HepG2 (cell line): ENCODE data around the gene IFT52. TPM values are rescaled to one million over a fixed set of nuclear protein-coding genes. Genes with fewer than 3 reads are reported as not detected.
A peak's percentile ranks its signal among the peaks of the same experiment; 100 is the strongest.

Experiments used
- DNMT3B ChIP-seq: conservative IDR thresholded peaks from 2 replicates; pipeline ENCODE4 v1.6.1; 2016; ENCODE audit warnings: missing biosample characterization, control low read depth
- HES4 ChIP-seq: sonication (generic); formaldehyde crosslinking; IDR thresholded peaks from 2 replicates; pipeline ENCODE4 v1.9.0; 2021; ENCODE audit warnings: mild to moderate bottlenecking, missing genetic modification reagents, borderline replicate concordance
- KDM5B ChIP-seq: sonication (generic); formaldehyde crosslinking; IDR thresholded peaks from 2 replicates; pipeline ENCODE4 v1.4.0; 2020; ENCODE audit warnings: missing genetic modification reagents, mild to moderate bottlenecking, borderline replicate concordance
- MAZ ChIP-seq, 2 experiments: sonication (generic) in 1 of 2; formaldehyde crosslinking in 1 of 2; IDR thresholded peaks; 2 replicates each; pipeline versions ENCODE4 v1.5.0 to v1.6.1; 2012 to 2020; ENCODE audit warnings: low read depth in 2 of 2, mild to moderate bottlenecking in 2 of 2, borderline replicate concordance in 1 of 2, improper control_type of control experiment in 1 of 2, low read length in 1 of 2, missing genetic modification reagents in 1 of 2, moderate library complexity in 1 of 2
- SAFB2 ChIP-seq: sonication (generic); formaldehyde crosslinking; IDR thresholded peaks from 2 replicates; pipeline ENCODE4 v1.5.1; 2020; ENCODE audit warnings: missing genetic modification reagents, low read depth, mild to moderate bottlenecking, borderline replicate concordance
- SAP130 ChIP-seq: IDR thresholded peaks from 2 replicates; pipeline ENCODE4 v1.6.1; 2016; ENCODE audit warnings: low read depth
- SIX1 ChIP-seq: sonication (generic); formaldehyde crosslinking; IDR thresholded peaks from 2 replicates; pipeline ENCODE4 v1.4.0; 2020; ENCODE audit warnings: missing genetic modification reagents, borderline replicate concordance
- SP140L ChIP-seq: sonication (generic); formaldehyde crosslinking; IDR thresholded peaks from 2 replicates; pipeline ENCODE4 v1.4.0; 2020; ENCODE audit warnings: missing genetic modification reagents, borderline replicate concordance
- TBP ChIP-seq: sonication (generic); formaldehyde crosslinking; IDR thresholded peaks from 2 replicates; pipeline ENCODE4 v1.5.0; 2020; ENCODE audit warnings: missing genetic modification reagents
- ZBTB8A ChIP-seq: sonication (generic); formaldehyde crosslinking; IDR thresholded peaks from 2 replicates; pipeline ENCODE4 v1.4.0; 2020; ENCODE audit warnings: mild to moderate bottlenecking, low read depth, missing genetic modification reagents, borderline replicate concordance
- ZC3H13 ChIP-seq: sonication (generic); formaldehyde crosslinking; IDR thresholded peaks from 2 replicates; pipeline ENCODE4 v1.8.1; 2023; ENCODE audit warnings: mild to moderate bottlenecking, missing genetic modification reagents, moderate library complexity
- ZNF205 ChIP-seq: IDR thresholded peaks from 2 replicates; pipeline ENCODE4 v1.6.1; 2018; ENCODE audit warnings: missing biosample characterization, missing genetic modification reagents
- ZNF543 ChIP-seq: sonication (generic); formaldehyde crosslinking; IDR thresholded peaks from 2 replicates; pipeline ENCODE4 v1.4.0; 2020; ENCODE audit warnings: mild to moderate bottlenecking, missing genetic modification reagents
- ZNF850 ChIP-seq: sonication (generic); formaldehyde crosslinking; conservative IDR thresholded peaks from 2 replicates; pipeline ENCODE4 v1.9.0; 2021; ENCODE audit warnings: mild to moderate bottlenecking, missing genetic modification reagents
- ZNF878 ChIP-seq: sonication (generic); formaldehyde crosslinking; IDR thresholded peaks from 2 replicates; pipeline ENCODE4 v1.8.1; 2023; ENCODE audit warnings: mild to moderate bottlenecking, missing genetic modification reagents, moderate library complexity
- ZNF883 ChIP-seq: sonication (generic); formaldehyde crosslinking; IDR thresholded peaks from 2 replicates; pipeline ENCODE4 v1.5.1; 2020; ENCODE audit warnings: mild to moderate bottlenecking, missing genetic modification reagents; ENCODE audit errors: not compliant biosample characterization
- ZSCAN31 ChIP-seq: sonication (generic); formaldehyde crosslinking; IDR thresholded peaks from 2 replicates; pipeline ENCODE4 v1.5.0; 2020; ENCODE audit warnings: low read depth, mild to moderate bottlenecking, missing genetic modification reagents
- polyA plus RNA-seq, 8 experiments: library from polyadenylated mRNA; depleted of rRNA in 3 of 8; stranded (reverse) in 7 of 8; unstranded in 1 of 8; fragments of >200 nt; fragmentation: Illumina TruSeq in 4 of 8; extraction: Trizol in 4 of 8; gene quantifications; 2 replicates each; pipeline versions ENCODE4 v1.2.1 to v1.2.3, GENCODE V29; 2011 to 2016; ENCODE audit warnings: low read depth in 4 of 8, missing spikeins in 1 of 8, mixed read lengths in 1 of 8; ENCODE audit not compliant: insufficient read depth in 1 of 8
- total RNA-seq, 5 experiments: library from RNA; depleted of rRNA; stranded (reverse); fragments of >200 nt; fragmentation: Illumina TruSeq; extraction: Trizol; gene quantifications; 2 replicates each; pipeline ENCODE4 v1.2.3, GENCODE V29; 2016; ENCODE audit warnings: low read depth in 1 of 5
- TF ChIP-seq, protein P1 (sequence below): sonication (generic); formaldehyde crosslinking; IDR thresholded peaks from 2 replicates; pipeline ENCODE4 v1.4.0; 2020; ENCODE audit warnings: missing genetic modification reagents, borderline replicate concordance
- TF ChIP-seq, protein P2 (sequence below): fragments of 450-650 bp; IDR thresholded peaks from 2 replicates; pipeline ENCODE4 v1.6.1; 2017; ENCODE audit warnings: mild to moderate bottlenecking
- TF ChIP-seq, protein P3 (sequence below): sonication (generic); formaldehyde crosslinking; IDR thresholded peaks from 2 replicates; pipeline ENCODE4 v1.8.1; 2023; ENCODE audit warnings: mild to moderate bottlenecking, missing genetic modification reagents, borderline replicate concordance

The IFT52 gene
- total and polyA plus RNA-seq, 2 of the 13 experiments (the other 11 are each of a cell fraction or from before 2014, with no cell fraction given), result 48.0 to 64.0 TPM

DNA sequence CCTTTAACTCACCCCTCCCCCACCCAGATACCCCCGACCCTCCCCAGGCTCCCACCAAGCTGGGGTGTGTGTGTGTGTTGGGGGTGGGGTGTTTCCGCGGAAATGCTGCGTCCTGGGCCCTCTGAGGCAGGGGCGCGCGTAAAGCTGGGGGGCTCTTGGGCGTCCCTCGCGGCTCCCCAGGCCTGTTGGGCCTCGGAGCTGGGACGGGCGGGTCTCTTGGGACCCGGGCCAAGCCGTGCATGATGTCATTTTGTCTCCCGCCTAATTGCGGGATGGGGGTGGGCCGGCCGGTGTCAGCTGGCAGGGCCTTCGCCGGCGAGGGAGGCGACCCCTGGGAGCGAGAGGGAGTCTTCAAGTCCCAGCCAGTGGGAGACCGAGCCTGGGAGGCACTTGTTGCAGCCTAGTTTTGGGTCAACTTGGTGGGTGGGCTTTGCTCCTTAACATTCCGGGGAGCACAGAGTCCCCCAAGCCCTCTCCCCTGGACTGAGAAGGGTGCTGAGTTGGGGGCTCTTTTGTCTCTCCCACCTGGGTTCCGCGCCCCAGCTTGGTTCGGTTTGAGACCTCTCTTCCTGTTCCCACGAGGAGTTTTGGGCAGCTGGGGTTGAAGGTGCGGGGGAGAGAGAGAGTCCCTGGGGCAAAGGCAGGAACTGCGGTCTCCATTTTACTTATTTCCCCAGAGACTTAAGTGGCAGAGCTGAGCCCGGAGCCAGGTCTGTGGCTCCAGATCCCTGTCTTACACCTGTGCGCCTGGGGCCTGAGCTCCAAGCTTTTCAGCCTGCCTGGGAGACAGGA lies 76.8 kb downstream of the IFT52 start (continued):
- TF ChIP-seq ZNF883 (peak; percentile 32), ZNF543 (0 out of 2 replicates have a peak, but pooled peaks have one; percentile 2), ZC3H13 (CRISPR knock-in tag) (peak; percentile 28), SAFB2 (CRISPR knock-in tag) (no peak), ZNF878 (CRISPR knock-in tag) (no peak), HES4 (peak; percentile 78; the same call in 1 of the 2 replicates), ZNF205 (CRISPR knock-in tag) (no peak), ZNF850 (CRISPR knock-in tag) (no peak), ZBTB8A (no peak), ZSCAN31 (CRISPR knock-in tag) (no peak), SIX1 (CRISPR knock-in tag) (no peak), MAZ (IDR thresholded peaks at IDR 0.05; ENCODE audit: borderline replicate concordance, low read depth, low read length) (no peak), MAZ (CRISPR knock-in tag; IDR thresholded peaks at IDR 0.05; ENCODE audit: low read depth) (no peak), SP140L (CRISPR knock-in tag) (no peak), TBP (no peak), SAP130 (CRISPR knock-in tag) (no peak), KDM5B (0 out of 2 replicates have a peak, but pooled peaks have one; percentile 11), DNMT3B (CRISPR knock-in tag) (no peak)
- TF ChIP-seq, protein P1, sequence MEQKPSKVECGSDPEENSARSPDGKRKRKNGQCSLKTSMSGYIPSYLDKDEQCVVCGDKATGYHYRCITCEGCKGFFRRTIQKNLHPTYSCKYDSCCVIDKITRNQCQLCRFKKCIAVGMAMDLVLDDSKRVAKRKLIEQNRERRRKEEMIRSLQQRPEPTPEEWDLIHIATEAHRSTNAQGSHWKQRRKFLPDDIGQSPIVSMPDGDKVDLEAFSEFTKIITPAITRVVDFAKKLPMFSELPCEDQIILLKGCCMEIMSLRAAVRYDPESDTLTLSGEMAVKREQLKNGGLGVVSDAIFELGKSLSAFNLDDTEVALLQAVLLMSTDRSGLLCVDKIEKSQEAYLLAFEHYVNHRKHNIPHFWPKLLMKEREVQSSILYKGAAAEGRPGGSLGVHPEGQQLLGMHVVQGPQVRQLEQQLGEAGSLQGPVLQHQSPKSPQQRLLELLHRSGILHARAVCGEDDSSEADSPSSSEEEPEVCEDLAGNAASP, result no peak
- TF ChIP-seq, protein P2, sequence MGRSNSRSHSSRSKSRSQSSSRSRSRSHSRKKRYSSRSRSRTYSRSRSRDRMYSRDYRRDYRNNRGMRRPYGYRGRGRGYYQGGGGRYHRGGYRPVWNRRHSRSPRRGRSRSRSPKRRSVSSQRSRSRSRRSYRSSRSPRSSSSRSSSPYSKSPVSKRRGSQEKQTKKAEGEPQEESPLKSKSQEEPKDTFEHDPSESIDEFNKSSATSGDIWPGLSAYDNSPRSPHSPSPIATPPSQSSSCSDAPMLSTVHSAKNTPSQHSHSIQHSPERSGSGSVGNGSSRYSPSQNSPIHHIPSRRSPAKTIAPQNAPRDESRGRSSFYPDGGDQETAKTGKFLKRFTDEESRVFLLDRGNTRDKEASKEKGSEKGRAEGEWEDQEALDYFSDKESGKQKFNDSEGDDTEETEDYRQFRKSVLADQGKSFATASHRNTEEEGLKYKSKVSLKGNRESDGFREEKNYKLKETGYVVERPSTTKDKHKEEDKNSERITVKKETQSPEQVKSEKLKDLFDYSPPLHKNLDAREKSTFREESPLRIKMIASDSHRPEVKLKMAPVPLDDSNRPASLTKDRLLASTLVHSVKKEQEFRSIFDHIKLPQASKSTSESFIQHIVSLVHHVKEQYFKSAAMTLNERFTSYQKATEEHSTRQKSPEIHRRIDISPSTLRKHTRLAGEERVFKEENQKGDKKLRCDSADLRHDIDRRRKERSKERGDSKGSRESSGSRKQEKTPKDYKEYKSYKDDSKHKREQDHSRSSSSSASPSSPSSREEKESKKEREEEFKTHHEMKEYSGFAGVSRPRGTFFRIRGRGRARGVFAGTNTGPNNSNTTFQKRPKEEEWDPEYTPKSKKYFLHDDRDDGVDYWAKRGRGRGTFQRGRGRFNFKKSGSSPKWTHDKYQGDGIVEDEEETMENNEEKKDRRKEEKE, result no peak
- TF ChIP-seq, protein P3, sequence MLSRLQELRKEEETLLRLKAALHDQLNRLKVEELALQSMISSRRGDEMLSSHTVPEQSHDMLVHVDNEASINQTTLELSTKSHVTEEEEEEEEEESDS (CRISPR knock-in tag), result no peak
